ENCODE results near the gene POLD3.

The POLD3 gene

GRCh38 chr11:74663315-74663714 lies 70.9 kb downstream of the POLD3 start:
- DNase-seq: no peak
- intact Hi-C loops (cut with DNase I): no loop called here

- no peak for DNase-seq
- intact Hi-C loops (cut with DNase I): no loop called here
These were observed 77.1 kb downstream of the POLD3 start for GRCh38 chr11:74669211-74670160.

GRCh38 chr11:74670171-74670570 lies 77.8 kb downstream of the POLD3 start:
- DNase-seq: peak in 1 of 42 donors; percentile 30

GRCh38 chr11:74671520-74672196 lies 79.3 kb downstream of the POLD3 start:
- intact Hi-C loops (cut with DNase I): no loop called here
- DNase-seq: no peak

More at GRCh38 chr11:74670171-74670570, 77.8 kb downstream of the POLD3 start:
- intact Hi-C loops (cut with DNase I): no loop called here

- no peak for DNase-seq
- intact Hi-C loops (cut with DNase I): no loop called here
These were observed 80.1 kb downstream of the POLD3 start for GRCh38 chr11:74672332-74672955.

- intact Hi-C loops (cut with DNase I): no loop called here
- DNase-seq: peak in 18 of 42 donors; percentile 21 to 76 (median 39)
These were observed 80.7 kb downstream of the POLD3 start for GRCh38 chr11:74672956-74673692.

GRCh38 chr11:74673693-74674360 lies 81.4 kb downstream of the POLD3 start:
- intact Hi-C loops (cut with DNase I): no loop called here
- DNase-seq: peak in 16 of 42 donors; percentile 37 to 89 (median 57)

GRCh38 chr11:74675761-74676160 lies 83.4 kb downstream of the POLD3 start:
- intact Hi-C loops (cut with DNase I): no loop called here
- DNase-seq: no peak

GRCh38 chr11:74676596-74676995 lies 84.2 kb downstream of the POLD3 start:
- peak in 4 of 42 donors; percentile 3 to 37 (median 13) for DNase-seq
- intact Hi-C loops (cut with DNase I): no loop called here

- peak in 2 of 42 donors; percentile 14 for DNase-seq
- intact Hi-C loops (cut with DNase I): no loop called here
These were observed 84.7 kb downstream of the POLD3 start for GRCh38 chr11:74677131-74677530.

GRCh38 chr11:74678041-74678440 lies 85.7 kb downstream of the POLD3 start:
- peak in 4 of 42 donors; percentile 5 to 26 (median 16) for DNase-seq
- intact Hi-C loops (cut with DNase I): no loop called here

- intact Hi-C loops (cut with DNase I): no loop called here
- DNase-seq: peak in 9 of 42 donors; percentile 3 to 32 (median 8)
These were observed 86.5 kb downstream of the POLD3 start for GRCh38 chr11:74678591-74679512.

- DNase-seq: peak in 10 of 42 donors; percentile 3 to 27 (median 10)
- intact Hi-C loops (cut with DNase I): no loop called here
These were observed 87.1 kb downstream of the POLD3 start for GRCh38 chr11:74679513-74679865.

GRCh38 chr11:74680035-74680671 lies 87.8 kb downstream of the POLD3 start:
- intact Hi-C loops (cut with DNase I): no loop called here
- DNase-seq: peak in 11 of 42 donors; percentile 1 to 27 (median 10)

GRCh38 chr11:74680703-74681531 lies 88.5 kb downstream of the POLD3 start:
- intact Hi-C loops (cut with DNase I): no loop called here
- peak in 12 of 42 donors; percentile 1 to 37 (median 15) for DNase-seq

All from head of caudate nucleus (tissue), 42 donors.